ENCODE measurements around the gene PCED1B.

PCED1B gene

GRCh38 chr12:47074757-47075156 lies 4.7 kb upstream of the PCED1B start:
- no peak overlapping the region for H3K4me3 Mint-ChIP-seq
- no peak for DNase-seq
- CTCF ChIA-PET, result interaction anchor here (1.0 to 1.2 kb wide), 2 partner anchors 119 to 323 kb away, joined by 3 to 4 read pairs; no protein-coding TSS in a partner anchor
- no peaks in the 10 kb centered on the region for H3K9me3 Mint-ChIP-seq
- peaks cover 29% of the 10 kb centered on the region for H3K4me1 Mint-ChIP-seq
- peaks cover 11% of the 10 kb centered on the region for H3K36me3 Mint-ChIP-seq
- no peak overlapping the region for H3K27ac Mint-ChIP-seq
- no peaks in the 10 kb centered on the region for H3K27me3 Mint-ChIP-seq

GRCh38 chr12:47075192-47076084 lies 4.0 kb upstream of the PCED1B start:
- Mint-ChIP-seq H3K4me3 (no peak overlapping the region), H3K4me1 (peaks cover 32% of the 10 kb centered on the region), H3K27ac (no peak overlapping the region), H3K27me3 (peaks cover 3% of the 10 kb centered on the region), H3K9me3 (no peaks in the 10 kb centered on the region), H3K36me3 (peaks cover 13% of the 10 kb centered on the region)
- CTCF ChIA-PET, result interaction anchor here (1.0 to 1.2 kb wide), 2 partner anchors 119 to 322 kb away, joined by 3 to 4 read pairs; no protein-coding TSS in a partner anchor
- no peak for DNase-seq

- Mint-ChIP-seq H3K4me3 (peak overlapping the region; percentile 94), H3K27ac (no peak overlapping the region), H3K9me3 (no peaks in the 10 kb centered on the region), H3K27me3 (peaks cover 8% of the 10 kb centered on the region), H3K36me3 (peaks cover 17% of the 10 kb centered on the region), H3K4me1 (peaks cover 50% of the 10 kb centered on the region)
- CTCF ChIA-PET, result interaction anchor here (1.4 to 4.7 kb wide), 6 partner anchors 7 to 559 kb away, joined by 4 to 35 read pairs (median 11); no protein-coding TSS in a partner anchor
- DNase-seq, result no peak
Observed at GRCh38 chr12:47077206-47078085, 2.0 kb upstream of the PCED1B start.

GRCh38 chr12:47078086-47078395 lies 1.4 kb upstream of the PCED1B start:
- peaks cover 8% of the 10 kb centered on the region for H3K27me3 Mint-ChIP-seq
- no peaks in the 10 kb centered on the region for H3K9me3 Mint-ChIP-seq
- DNase-seq, result no peak
- peaks cover 17% of the 10 kb centered on the region for H3K36me3 Mint-ChIP-seq
- no peak overlapping the region for H3K27ac Mint-ChIP-seq
- CTCF ChIA-PET, result interaction anchor here (0.6 to 4.7 kb wide), 7 partner anchors 8 to 559 kb away, joined by 3 to 35 read pairs (median 8); no protein-coding TSS in a partner anchor
- peak overlapping the region; percentile 94 for H3K4me3 Mint-ChIP-seq
- H3K4me1 Mint-ChIP-seq, result peaks cover 56% of the 10 kb centered on the region

GRCh38 chr12:47078733-47079467 lies 521 bp upstream of the PCED1B start:
- peak overlapping the region; percentile 82 for H3K27ac Mint-ChIP-seq
- H3K4me3 Mint-ChIP-seq, result peak overlapping the region; percentile 94
- H3K4me1 Mint-ChIP-seq, result peaks cover 65% of the 10 kb centered on the region
- peak; percentile 62 for DNase-seq
- no peaks in the 10 kb centered on the region for H3K9me3 Mint-ChIP-seq
- H3K36me3 Mint-ChIP-seq, result peaks cover 21% of the 10 kb centered on the region
- peaks cover 8% of the 10 kb centered on the region for H3K27me3 Mint-ChIP-seq
- CTCF ChIA-PET, result interaction anchor here (0.6 to 4.7 kb wide), 15 partner anchors 9 to 558 kb away, joined by 3 to 35 read pairs (median 4); no protein-coding TSS in a partner anchor

- Mint-ChIP-seq H3K36me3 (peaks cover 21% of the 10 kb centered on the region), H3K27me3 (peaks cover 8% of the 10 kb centered on the region), H3K27ac (peak overlapping the region; percentile 87), H3K9me3 (no peaks in the 10 kb centered on the region), H3K4me3 (peak overlapping the region; percentile 92), H3K4me1 (peaks cover 78% of the 10 kb centered on the region)
- CTCF ChIA-PET, result interaction anchor here (0.8 to 4.7 kb wide), 11 partner anchors 10 to 317 kb away, joined by 3 to 35 read pairs (median 4); no protein-coding TSS in a partner anchor
- DNase-seq, result peak; percentile 57
Observed at GRCh38 chr12:47079981-47080724, 732 bp downstream of the PCED1B start.

- CTCF ChIA-PET, result interaction anchor here (0.8 to 4.7 kb wide), 8 partner anchors 11 to 316 kb away, joined by 3 to 35 read pairs (median 10); no protein-coding TSS in a partner anchor
- H3K27ac Mint-ChIP-seq, result peak overlapping the region; percentile 87
- peaks cover 21% of the 10 kb centered on the region for H3K36me3 Mint-ChIP-seq
- peak; percentile 75 for DNase-seq
- peaks cover 85% of the 10 kb centered on the region for H3K4me1 Mint-ChIP-seq
- H3K9me3 Mint-ChIP-seq, result no peaks in the 10 kb centered on the region
- peaks cover 8% of the 10 kb centered on the region for H3K27me3 Mint-ChIP-seq
- peak overlapping the region; percentile 92 for H3K4me3 Mint-ChIP-seq
Observed at GRCh38 chr12:47080725-47081502, 1.5 kb downstream of the PCED1B start.

GRCh38 chr12:47082283-47082682 lies 2.9 kb downstream of the PCED1B start:
- H3K4me3 Mint-ChIP-seq, result no peak overlapping the region
- H3K36me3 Mint-ChIP-seq, result peaks cover 20% of the 10 kb centered on the region
- H3K27ac Mint-ChIP-seq, result no peak overlapping the region
- no peak for DNase-seq
- CTCF ChIA-PET, result interaction anchor here (0.9 to 4.6 kb wide), 5 partner anchors 9 to 315 kb away, joined by 3 to 18 read pairs (median 5); no protein-coding TSS in a partner anchor
- H3K4me1 Mint-ChIP-seq, result peaks cover 84% of the 10 kb centered on the region
- peaks cover 8% of the 10 kb centered on the region for H3K27me3 Mint-ChIP-seq
- no peaks in the 10 kb centered on the region for H3K9me3 Mint-ChIP-seq

- no peaks in the 10 kb centered on the region for H3K9me3 Mint-ChIP-seq
- H3K4me3 Mint-ChIP-seq, result no peak overlapping the region
- peaks cover 77% of the 10 kb centered on the region for H3K4me1 Mint-ChIP-seq
- CTCF ChIA-PET, result interaction anchor here (0.8 to 4.6 kb wide), 8 partner anchors 10 to 314 kb away, joined by 3 to 18 read pairs (median 4); no protein-coding TSS in a partner anchor
- peaks cover 8% of the 10 kb centered on the region for H3K27me3 Mint-ChIP-seq
- no peak for DNase-seq
- H3K36me3 Mint-ChIP-seq, result peaks cover 16% of the 10 kb centered on the region
- H3K27ac Mint-ChIP-seq, result no peak overlapping the region
Observed at GRCh38 chr12:47082796-47083621, 3.6 kb downstream of the PCED1B start.

GRCh38 chr12:47084172-47084571 lies 4.8 kb downstream of the PCED1B start:
- peak overlapping the region; percentile 73 for H3K27ac Mint-ChIP-seq
- H3K27me3 Mint-ChIP-seq, result peaks cover 8% of the 10 kb centered on the region
- H3K4me3 Mint-ChIP-seq, result no peak overlapping the region
- peaks cover 15% of the 10 kb centered on the region for H3K36me3 Mint-ChIP-seq
- no peak for DNase-seq
- no peaks in the 10 kb centered on the region for H3K9me3 Mint-ChIP-seq
- peaks cover 65% of the 10 kb centered on the region for H3K4me1 Mint-ChIP-seq
- CTCF ChIA-PET, result interaction anchor here (1.0 to 1.8 kb wide), 2 partner anchors 11 to 108 kb away, joined by 3 to 6 read pairs; no protein-coding TSS in a partner anchor

GRCh38 chr12:47085815-47086252 lies 6.4 kb downstream of the PCED1B start:
- peaks cover 58% of the 10 kb centered on the region for H3K4me1 Mint-ChIP-seq
- peak; percentile 56 for DNase-seq

More at GRCh38 chr12:47085815-47086252, 6.4 kb downstream of the PCED1B start:
- Mint-ChIP-seq H3K4me3 (peak overlapping the region; percentile 5), H3K27me3 (peaks cover under 1% of the 10 kb centered on the region), H3K9me3 (peaks cover 6% of the 10 kb centered on the region), H3K27ac (peak overlapping the region; percentile 52), H3K36me3 (peaks cover 14% of the 10 kb centered on the region)
- CTCF ChIA-PET, result interaction anchor here (0.6 kb wide), 1 partner anchor 128 kb away, joined by 3 read pairs; no protein-coding TSS in a partner anchor
